ENCODE data around the gene GRHL3. TPM values are rescaled to one million over a fixed set of nuclear protein-coding genes. Genes with fewer than 3 reads are reported as not detected.

The GRHL3 gene
- polyA plus RNA-seq, 12 donors, result 0.09 to 36.4 (median 0.29) TPM; not detected in 3

DNA sequence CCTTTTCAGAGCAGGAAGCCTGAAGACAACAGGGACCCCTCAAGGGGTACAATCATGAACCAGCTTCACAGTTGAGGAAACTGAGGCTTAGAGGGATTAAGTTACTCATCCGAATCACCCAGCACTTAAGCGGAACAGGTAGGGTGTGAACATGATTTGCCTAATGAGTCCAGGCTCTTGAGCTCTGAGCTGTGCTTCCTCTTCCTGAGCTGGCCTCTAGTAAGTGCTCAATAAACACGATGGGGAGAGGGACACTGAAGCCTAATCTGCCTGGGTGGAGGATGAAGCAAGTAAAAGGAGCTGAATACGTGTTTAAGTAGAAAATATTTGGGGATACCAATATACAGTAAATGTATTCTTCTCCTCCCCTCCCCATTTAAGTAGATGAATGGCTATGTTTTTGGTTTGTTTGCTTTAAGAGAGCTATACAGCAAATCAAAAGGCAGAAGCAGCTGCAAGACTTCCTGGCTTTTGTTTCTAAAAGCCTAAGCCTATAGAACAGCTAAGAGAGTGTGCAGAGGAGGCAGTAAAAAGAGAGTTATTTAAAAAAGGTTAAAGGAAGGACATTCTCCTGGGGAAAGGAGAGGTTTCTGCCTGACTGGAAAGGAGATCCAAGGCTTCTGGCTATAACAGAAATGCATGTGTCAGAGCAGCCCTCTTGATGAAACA, 74.0 kb downstream of the GRHL3 start:
- DNase-seq, result no peak

- no peak for DNase-seq
Measured at GRCh38 chr1:24393892-24394291, 74.7 kb downstream of the GRHL3 start.

- no peak for DNase-seq
Measured at GRCh38 chr1:24400065-24400464, 80.9 kb downstream of the GRHL3 start.

DNA sequence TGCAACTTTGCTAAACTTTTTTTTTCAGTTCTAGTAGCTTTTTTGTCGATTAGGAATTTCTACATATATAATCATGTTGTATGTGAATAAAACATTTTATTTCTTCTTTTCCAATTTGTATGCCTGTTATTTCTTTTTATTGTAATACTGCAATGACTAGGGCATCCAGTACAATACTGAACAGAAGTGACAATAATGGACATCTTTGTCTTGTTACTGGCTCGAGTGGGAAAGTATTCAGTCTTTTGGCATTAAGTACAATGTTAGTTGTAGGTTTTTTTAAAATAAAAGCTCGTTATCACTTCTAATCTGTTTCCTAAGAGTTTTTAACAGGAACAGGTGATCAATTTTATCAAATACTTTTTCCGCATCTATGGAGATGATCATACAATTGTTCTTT, 84.6 kb downstream of the GRHL3 start:
- DNase-seq, result no peak

Other genes with a start within 250 kb of the GRHL3 start
- gene MYOM3, start 207.2 kb upstream of the GRHL3 start, polyA plus RNA-seq (ENCODE audit: insufficient read length in 12 of 12), result 100 to 1,000 TPM; 135 to 506 (median 342) TPM
- 1 to 10 TPM in 4 of 12 donors, under 1 TPM in 5, not detected in 3; 0.05 to 8.7 (median 0.17) TPM for gene IL22RA1, start 176.2 kb upstream of the GRHL3 start, polyA plus RNA-seq (ENCODE audit: insufficient read length in 12 of 12)
- gene IFNLR1, start 132.1 kb upstream of the GRHL3 start, polyA plus RNA-seq (ENCODE audit: insufficient read length in 12 of 12), result 1 to 10 TPM in 3 of 12 donors, under 1 TPM in 6, not detected in 3; 0.04 to 5.0 (median 0.17) TPM
- gene STPG1, start 94.4 kb downstream of the GRHL3 start, polyA plus RNA-seq (ENCODE audit: insufficient read length in 12 of 12), result 1 to 10 TPM in 10 of 12 donors, not detected in 2; 1.1 to 5.2 (median 1.5) TPM
- 1 to 10 TPM in 11 of 12 donors, not detected in 1; 3.4 to 9.6 (median 5.1) TPM for gene NIPAL3, start 96.4 kb downstream of the GRHL3 start, polyA plus RNA-seq (ENCODE audit: insufficient read length in 12 of 12)
- gene RCAN3, start 183.5 kb downstream of the GRHL3 start, polyA plus RNA-seq (ENCODE audit: insufficient read length in 12 of 12), result 10 to 100 TPM in 1 of 12 donors, 1 to 10 TPM in 10, not detected in 1; 1.3 to 30.3 (median 2.0) TPM
- gene NCMAP, start 236.7 kb downstream of the GRHL3 start, polyA plus RNA-seq (ENCODE audit: insufficient read length in 12 of 12), result under 1 TPM in 6 of 12 donors, not detected in 6; 0.04 to 0.26 (median 0.15) TPM

All from muscle of arm (tissue), 12 donors.